SU-DHL-6 (cell line): ENCODE results near the gene COMT.

Experiments used
- CTCF ChIP-seq: fragments of 200-600 bp; sonication (generic); IDR thresholded peaks from one replicate; pipeline ENCODE4 v1.5.1; 2017; ENCODE audit warnings: antibody characterized with exemption, mild to moderate bottlenecking, low read length, moderate library complexity; ENCODE audit not compliant: insufficient read depth, poor library complexity, severe bottlenecking
- EZH2phosphoT487 ChIP-seq: fragments of 200-600 bp; sonication (generic), shearing (Covaris generic); conservative IDR thresholded peaks from 2 replicates; pipeline ENCODE4 v1.6.1; 2018; ENCODE audit warnings: mild to moderate bottlenecking, antibody characterized with exemption, low read length, moderate library complexity, mixed read lengths

- TF ChIP-seq CTCF (no peak), EZH2phosphoT487 (no peak)
Observed at GRCh38 chr22:19960491-19961200, 19.1 kb downstream of the COMT start.
